IPS DF 6.9 (cell line): ENCODE results near the gene BOLA1.

Experiments
- DNase-seq: peaks from one replicate; pipeline ENCODE4 v3.0.0-alpha.2; 2013; ENCODE audit warnings: low read depth, low spot score
- H3K27ac ChIP-seq: one replicate; pipeline ENCODE4 v1.5.1; 2013; ENCODE audit warnings: low read length, control low read depth
- H3K27me3 ChIP-seq: 2 replicates; pipeline ENCODE4 v1.6.1; 2013; ENCODE audit warnings: mild to moderate bottlenecking, low read length; ENCODE audit not compliant: control insufficient read depth, insufficient read depth
- H3K36me3 ChIP-seq: 2 replicates; pipeline ENCODE4 v1.6.1; 2013; ENCODE audit warnings: low read length; ENCODE audit not compliant: control insufficient read depth, insufficient read depth
- H3K4me1 ChIP-seq: 2 replicates; pipeline ENCODE4 v1.6.1; 2013; ENCODE audit warnings: low read length; ENCODE audit not compliant: control insufficient read depth, insufficient read depth
- H3K4me3 ChIP-seq: 2 replicates; pipeline ENCODE4 v1.5.1; 2013; ENCODE audit warnings: mild to moderate bottlenecking, low read length
- H3K9me3 ChIP-seq: 2 replicates; pipeline ENCODE4 v1.6.1; 2013; ENCODE audit warnings: low read length, inconsistent platforms; ENCODE audit not compliant: control insufficient read depth, insufficient read depth
- WGBS: extraction: QIAGEN DNeasy Blood & Tissue Kit; methylation state at CpG from one replicate; pipeline ENCODE4 v1.1.7; 2013; ENCODE audit warnings: mixed read lengths, missing lambda C conversion rate; ENCODE audit not compliant: insufficient read length, insufficient coverage; 5-methylcytosine and 5-hydroxymethylcytosine counted together

Gene BOLA1

GRCh38 chr1:149942885-149943284 lies 43.5 kb downstream of the BOLA1 start:
- Histone ChIP-seq H3K9me3 (no peaks in the 10 kb centered on the region), H3K27ac (no peak overlapping the region)
- no CpG with 5 or more reads among the region's 3 CpGs for WGBS

GRCh38 chr1:149945206-149945605 lies 45.8 kb downstream of the BOLA1 start:
- Histone ChIP-seq H3K27me3 (no peaks in the 10 kb centered on the region), H3K4me1 (no peaks in the 10 kb centered on the region), H3K36me3 (peaks cover 7% of the 10 kb centered on the region; the same call in 1 of the 2 replicates), H3K4me3 (no peak overlapping the region), H3K9me3 (no peaks in the 10 kb centered on the region), H3K27ac (no peak overlapping the region)
- no CpG with 5 or more reads among the region's 4 CpGs for WGBS
- no peak for DNase-seq

More at GRCh38 chr1:149942885-149943284, 43.5 kb downstream of the BOLA1 start:
- peaks cover 3% of the 10 kb centered on the region; the same call in 1 of the 2 replicates for H3K36me3 ChIP-seq
- H3K27me3 ChIP-seq, result no peaks in the 10 kb centered on the region
- H3K4me3 ChIP-seq, result no peak overlapping the region
- peaks cover 1% of the 10 kb centered on the region; the same call in 1 of the 2 replicates for H3K4me1 ChIP-seq
- DNase-seq, result no peak

- Histone ChIP-seq H3K36me3 (peaks cover 6% of the 10 kb centered on the region; the same call in 1 of the 2 replicates), H3K27me3 (no peaks in the 10 kb centered on the region), H3K9me3 (no peaks in the 10 kb centered on the region), H3K27ac (no peak overlapping the region), H3K4me1 (no peaks in the 10 kb centered on the region), H3K4me3 (no peak overlapping the region)
- DNase-seq, result no peak
- WGBS, result no CpG with 5 or more reads among the region's 6 CpGs
These were observed 50.5 kb downstream of the BOLA1 start for GRCh38 chr1:149949911-149950310.
